ENCODE measurements around the gene FAM169A. TPM values are rescaled to one million over a fixed set of nuclear protein-coding genes. Genes with fewer than 3 reads are reported as not detected.

Gene FAM169A
- total and polyA plus RNA-seq, 2 donors (not counting 3 experiments of a cell fraction or from before 2014, with no cell fraction given) = 0.06 to 0.62 TPM

GRCh38 chr5:74863726-74864125, 2.5 kb downstream of the FAM169A start:
- no peaks in the 10 kb centered on the region for H3K79me2 ChIP-seq (ENCODE audit: control insufficient read depth, insufficient read depth, low read length)
- no TSS peak for BruUV-seq (replicated peaks)
- H3K27me3 ChIP-seq (ENCODE audit: control insufficient read depth in 2 of 2, insufficient read depth in 2 of 2, low read length in 2 of 2) = peaks cover 24 to 28% of the 10 kb centered on the region in 2 experiments

More at GRCh38 chr5:74863726-74864125, 2.5 kb downstream of the FAM169A start:
- Histone ChIP-seq H3K4me3 (replicated peaks in 1 of 3; ENCODE audit: insufficient read depth in 1 of 3, low read depth in 1 of 3, low read length in 3 of 3) (no peak overlapping the region), H3K9ac (replicated peaks; ENCODE audit: extremely low read depth, insufficient read depth, low read length) (no peak overlapping the region), H2AFZ (ENCODE audit: low read depth, low read length) (no peak overlapping the region), H3K27ac (ENCODE audit: insufficient read depth, low read depth, low read length) (no peak overlapping the region), H3K9me3 (replicated peaks; ENCODE audit: control insufficient read depth, insufficient read depth, low read length) (no peaks in the 10 kb centered on the region), H3K4me2 (ENCODE audit: insufficient read depth, low read length) (no peak overlapping the region), H3K4me1 (ENCODE audit: control insufficient read depth, extremely low read depth, insufficient read depth, low read length) (peaks cover 11% of the 10 kb centered on the region), H3K9me1 (replicated peaks; ENCODE audit: control insufficient read depth, extremely low read depth, insufficient read depth, low read length) (no peaks in the 10 kb centered on the region), H4K20me1 (replicated peaks; ENCODE audit: control insufficient read depth, extremely low read depth, insufficient read depth, low read length) (no peaks in the 10 kb centered on the region), H3K36me3 (ENCODE audit: control insufficient read depth in 2 of 2, extremely low read depth in 1 of 2, insufficient read depth in 2 of 2, low read length in 2 of 2) (no peaks in the 10 kb centered on the region)
- ChIA-PET CTCF (no interaction called here), POLR2A (no interaction called here)
- intact Hi-C loops (cut with micrococcal nuclease) = no loop called here
- FAIRE-seq (no peak), DNase-seq (ENCODE audit: low read depth, low spot score) (no peak)
- TF ChIP-seq MYC (IDR thresholded peaks at IDR 0.05; ENCODE audit: low read depth, low read length) (no peak), EZH2 (IDR thresholded peaks at IDR 0.05; ENCODE audit: borderline replicate concordance, low read depth, low read length, severe bottlenecking) (no peak), FOS (IDR thresholded peaks at IDR 0.05; ENCODE audit: borderline replicate concordance, insufficient read depth, low read length) (no peak), CTCF (IDR thresholded peaks at IDR 0.05; ENCODE audit: extremely low read depth in 1 of 2, insufficient read depth in 1 of 2, low read depth in 1 of 2, low read length in 2 of 2) (no peak), MAX (IDR thresholded peaks at IDR 0.05; ENCODE audit: insufficient read depth, insufficient read length) (no peak), GATA2 (IDR thresholded peaks at IDR 0.05; ENCODE audit: insufficient read depth, insufficient read length, low read depth, low read length) (no peak), JUN (IDR thresholded peaks at IDR 0.05; ENCODE audit: borderline replicate concordance, insufficient read depth, insufficient read length, low read depth) (no peak), POLR2A (IDR thresholded peaks at IDR 0.05; ENCODE audit: low read depth, low read length) (no peak), POLR2AphosphoS5 (IDR thresholded peaks at IDR 0.05; ENCODE audit: insufficient read depth, low read depth, low read length) (no peak)
- dilution Hi-C loops (cut with MboI; ENCODE audit: extremely low pct_ligation_motif_present, low sequenced_read_pairs) = no loop called here
